GM12874 (cell line): ENCODE data around the gene PSKH1.

Experiments
- CTCF ChIP-seq: IDR thresholded peaks from 2 replicates; pipeline ENCODE4 v1.5.1; 2011; ENCODE audit warnings: low read depth, mild to moderate bottlenecking, control low read depth, low read length, moderate library complexity; ENCODE audit not compliant: insufficient read depth

Gene PSKH1

GRCh38 chr16:67936124-67936879 is 43.2 kb downstream of the PSKH1 start, which contains the start of gene PSMB10:
PSMB10 (minus strand) TSS chr16:67936850; CDS start chr16:67936749, 101 bp downstream.
- no peak for TF ChIP-seq CTCF

DNA sequence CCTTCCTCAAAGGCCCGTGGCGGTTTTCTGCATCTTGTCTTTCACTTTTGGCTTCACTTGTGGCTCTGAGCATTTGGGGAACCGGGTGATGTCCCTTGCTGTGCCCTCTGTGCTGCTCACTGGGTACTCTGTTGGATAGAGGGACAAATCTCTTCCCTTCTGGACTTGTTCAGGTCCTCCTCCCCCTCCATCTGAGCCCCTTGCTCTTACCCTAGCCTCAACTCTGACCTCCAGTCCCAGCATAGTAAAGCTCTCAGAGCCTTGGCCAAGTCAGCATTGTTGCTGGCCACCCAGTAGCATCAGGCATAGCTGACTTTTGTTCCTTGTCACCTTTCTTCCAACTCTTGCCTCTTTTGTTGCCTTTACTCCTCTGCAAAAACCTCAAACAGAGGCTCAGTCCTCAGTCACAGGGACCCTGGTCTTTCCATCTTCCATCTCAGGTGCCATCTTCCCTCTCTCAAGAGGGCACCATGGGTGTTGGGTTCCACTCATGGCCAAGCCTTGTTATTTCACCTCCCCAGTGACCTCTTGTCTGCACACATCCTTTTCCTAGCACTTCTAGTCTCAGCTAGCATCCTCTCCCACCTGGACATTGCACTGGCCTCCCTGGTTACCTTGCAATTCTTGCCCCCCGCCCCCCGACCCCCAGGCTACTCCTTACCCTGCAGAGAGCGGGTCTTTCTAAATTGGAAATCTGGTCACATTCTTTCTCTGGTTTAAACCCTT is 44.0 kb downstream of the PSKH1 start:
- no peak for TF ChIP-seq CTCF

GRCh38 chr16:67939507-67940445 is 46.7 kb downstream of the PSKH1 start:
- TF ChIP-seq CTCF: no peak

DNA sequence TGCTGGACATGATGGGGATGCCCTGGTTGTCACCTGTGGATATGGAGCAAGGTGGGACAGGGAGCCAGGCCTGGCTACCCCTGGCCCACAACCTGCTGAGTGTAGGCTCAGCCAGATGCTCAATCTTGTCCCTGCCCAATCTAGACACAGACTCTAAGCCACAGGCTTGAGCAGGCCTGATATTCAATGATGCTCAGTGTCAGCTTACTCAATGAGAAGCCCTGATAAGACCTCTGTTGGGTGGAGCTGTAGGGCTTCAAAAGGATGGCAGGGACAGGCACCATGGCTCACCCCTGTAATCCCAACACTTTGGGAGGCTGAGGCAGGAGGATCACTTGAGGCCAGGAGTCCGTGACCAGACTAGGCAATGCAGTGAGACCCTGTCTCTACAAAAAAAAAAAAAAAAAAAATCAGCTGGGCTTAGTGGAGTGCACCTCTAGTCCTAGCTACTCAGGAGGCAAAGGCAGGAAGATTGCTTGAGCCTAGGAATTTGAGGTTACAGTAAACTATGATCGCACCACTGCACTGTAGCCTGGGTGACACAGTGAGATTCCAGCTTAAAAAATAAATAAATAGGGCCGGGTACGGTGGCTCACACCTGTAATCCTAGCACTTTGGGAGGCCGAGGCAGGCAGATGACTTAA is 47.5 kb downstream of the PSKH1 start:
- TF ChIP-seq CTCF: no peak

DNA sequence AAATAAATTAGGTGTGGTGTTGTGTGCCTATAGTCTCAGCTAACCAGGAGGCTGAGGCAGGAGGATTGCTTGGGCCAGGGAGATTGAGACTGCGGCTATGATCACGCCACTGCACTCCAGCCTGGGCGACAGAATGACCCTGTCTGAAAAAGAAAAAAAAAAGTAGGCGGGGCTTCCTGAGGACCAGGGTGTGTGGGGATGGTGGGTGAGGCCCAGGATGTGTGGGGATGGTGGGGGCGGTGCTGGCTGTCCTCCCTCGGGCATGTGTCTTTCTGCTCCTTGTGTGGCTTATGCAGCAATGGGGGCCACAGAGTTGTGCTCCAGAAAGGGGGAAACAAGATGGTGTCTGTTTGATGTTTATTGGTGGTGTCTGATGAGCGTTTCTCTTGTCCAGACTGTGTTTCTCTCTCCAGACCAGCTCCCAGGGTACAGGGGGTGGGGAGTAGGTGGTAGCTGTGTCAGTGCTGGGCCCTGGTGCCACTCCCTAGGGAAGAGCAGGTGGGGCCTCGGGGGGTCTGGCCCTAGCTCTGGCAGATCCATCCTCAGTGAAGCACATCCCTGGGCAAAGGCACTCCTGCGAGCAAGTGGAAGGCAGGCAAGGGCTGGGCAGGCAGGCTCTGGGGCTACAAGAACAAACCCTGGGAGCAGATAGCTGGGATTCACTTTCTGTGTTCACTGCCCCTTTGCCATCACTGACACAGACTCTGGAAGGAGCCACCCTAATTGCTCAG is 48.6 kb downstream of the PSKH1 start:
- TF ChIP-seq CTCF: no peak

DNA sequence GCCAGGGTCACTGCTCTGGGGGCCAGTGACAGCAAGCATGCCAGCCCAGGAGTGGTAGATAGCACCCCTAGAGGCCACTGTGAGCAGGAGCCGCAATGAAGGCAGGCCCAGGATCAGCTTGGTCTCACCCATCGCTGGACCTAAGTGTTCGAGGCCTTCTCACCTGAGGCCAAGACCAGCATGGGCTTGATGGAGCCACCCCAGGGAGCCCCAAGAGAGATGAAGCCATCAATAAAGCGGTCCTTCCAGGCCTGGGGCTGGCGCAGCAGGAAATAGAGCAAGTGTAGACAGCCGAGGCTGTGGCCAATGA is 49.1 kb downstream of the PSKH1 start:
- TF ChIP-seq CTCF: peak; percentile 87
